ENCODE measurements around the gene DOCK4. TPM values are rescaled to one million over a fixed set of nuclear protein-coding genes. Genes with fewer than 3 reads are reported as not detected.

The DOCK4 gene
- total RNA-seq, 6 experiments from 2014 or later, result 9.4 to 29.9 (median 22.8) TPM

DNA sequence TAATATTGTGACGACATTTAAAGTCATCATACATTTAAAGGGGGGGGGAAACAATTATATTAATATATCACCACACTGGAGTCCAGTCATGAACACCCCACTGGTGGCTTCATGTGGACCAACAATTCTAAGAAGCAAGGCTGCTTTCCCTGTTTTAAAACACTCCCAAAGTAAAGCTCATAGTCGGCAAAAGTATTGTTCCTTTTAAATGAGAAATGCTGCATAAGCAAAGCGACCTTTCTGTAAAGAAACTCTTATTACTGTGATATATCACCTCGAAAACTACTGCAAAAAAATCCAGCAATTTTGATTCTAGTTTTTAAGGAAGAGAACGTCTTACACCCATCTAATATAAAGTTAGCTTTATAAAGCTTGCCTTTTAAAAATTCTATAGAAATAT is 112.8 kb downstream of the DOCK4 start:
- ATAC-seq, result no peak
- Histone ChIP-seq H3K4me3 (no peak overlapping the region), H3K27me3 (no peaks in the 10 kb centered on the region), H3K9me3 (no peaks in the 10 kb centered on the region), H3K27ac (no peak overlapping the region), H3K36me3 (no peaks in the 10 kb centered on the region), H3K4me1 (peaks cover 0 to 18% (median 2%) of the 10 kb centered on the region in 4 donors)
- no peak for TF ChIP-seq POLR2A (IDR thresholded peaks at IDR 0.05)
- TF ChIP-seq, protein P1, sequence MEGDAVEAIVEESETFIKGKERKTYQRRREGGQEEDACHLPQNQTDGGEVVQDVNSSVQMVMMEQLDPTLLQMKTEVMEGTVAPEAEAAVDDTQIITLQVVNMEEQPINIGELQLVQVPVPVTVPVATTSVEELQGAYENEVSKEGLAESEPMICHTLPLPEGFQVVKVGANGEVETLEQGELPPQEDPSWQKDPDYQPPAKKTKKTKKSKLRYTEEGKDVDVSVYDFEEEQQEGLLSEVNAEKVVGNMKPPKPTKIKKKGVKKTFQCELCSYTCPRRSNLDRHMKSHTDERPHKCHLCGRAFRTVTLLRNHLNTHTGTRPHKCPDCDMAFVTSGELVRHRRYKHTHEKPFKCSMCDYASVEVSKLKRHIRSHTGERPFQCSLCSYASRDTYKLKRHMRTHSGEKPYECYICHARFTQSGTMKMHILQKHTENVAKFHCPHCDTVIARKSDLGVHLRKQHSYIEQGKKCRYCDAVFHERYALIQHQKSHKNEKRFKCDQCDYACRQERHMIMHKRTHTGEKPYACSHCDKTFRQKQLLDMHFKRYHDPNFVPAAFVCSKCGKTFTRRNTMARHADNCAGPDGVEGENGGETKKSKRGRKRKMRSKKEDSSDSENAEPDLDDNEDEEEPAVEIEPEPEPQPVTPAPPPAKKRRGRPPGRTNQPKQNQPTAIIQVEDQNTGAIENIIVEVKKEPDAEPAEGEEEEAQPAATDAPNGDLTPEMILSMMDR (IDR thresholded peaks at IDR 0.05), result no peak
- WGBS (ENCODE audit: insufficient coverage, low coverage, low lambda C conversion rate, missing lambda C conversion rate), result 75% methylated on average over 5 of the region's 5 CpGs
- intact Hi-C loops (cut with DNase I), result no loop called here
- no peak for DNase-seq

DNA sequence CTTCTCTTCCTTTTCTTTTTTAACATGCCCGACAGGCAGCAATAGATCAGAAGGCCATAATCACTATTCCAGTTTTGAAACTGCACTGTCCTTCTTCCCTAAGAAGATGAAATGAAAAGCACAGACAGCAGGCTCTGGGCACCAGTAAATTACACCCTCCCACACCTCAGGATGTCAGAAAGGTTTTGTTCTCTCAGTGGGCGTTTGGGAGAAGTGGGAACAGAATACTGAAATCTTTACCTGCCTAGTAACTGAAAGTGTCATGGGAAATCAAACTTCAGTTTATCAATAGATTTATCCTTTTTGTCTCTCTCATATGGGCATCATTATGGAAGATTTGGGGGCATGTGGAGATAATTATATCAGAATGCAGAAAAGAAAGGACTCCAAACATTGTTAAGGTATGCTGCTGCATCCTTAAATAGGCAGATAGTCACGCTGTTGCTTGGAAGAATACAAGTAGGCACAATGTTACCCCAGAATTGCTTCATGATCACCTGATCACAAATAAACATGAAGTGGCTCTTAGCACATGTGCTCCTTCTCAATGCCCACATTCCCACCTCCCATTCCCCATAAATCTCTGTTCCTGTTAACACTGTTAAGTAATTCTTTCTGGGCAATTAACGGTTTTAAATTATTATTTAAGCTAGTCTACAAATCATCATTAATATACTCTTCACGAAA is 113.3 kb downstream of the DOCK4 start:
- WGBS (ENCODE audit: insufficient coverage, low coverage, low lambda C conversion rate, missing lambda C conversion rate), result 76% methylated on average over 5 of the region's 5 CpGs
- Histone ChIP-seq H3K9me3 (no peaks in the 10 kb centered on the region), H3K27ac (no peak overlapping the region), H3K36me3 (no peaks in the 10 kb centered on the region), H3K27me3 (no peaks in the 10 kb centered on the region), H3K4me3 (no peak overlapping the region), H3K4me1 (peaks cover 0 to 23% (median 4%) of the 10 kb centered on the region in 4 donors)
- no peak for TF ChIP-seq POLR2A (IDR thresholded peaks at IDR 0.05)
- TF ChIP-seq, protein P1 (IDR thresholded peaks at IDR 0.05), result no peak
- no peak for DNase-seq
- ATAC-seq, result no peak
- intact Hi-C loops (cut with DNase I), result no loop called here

DNA sequence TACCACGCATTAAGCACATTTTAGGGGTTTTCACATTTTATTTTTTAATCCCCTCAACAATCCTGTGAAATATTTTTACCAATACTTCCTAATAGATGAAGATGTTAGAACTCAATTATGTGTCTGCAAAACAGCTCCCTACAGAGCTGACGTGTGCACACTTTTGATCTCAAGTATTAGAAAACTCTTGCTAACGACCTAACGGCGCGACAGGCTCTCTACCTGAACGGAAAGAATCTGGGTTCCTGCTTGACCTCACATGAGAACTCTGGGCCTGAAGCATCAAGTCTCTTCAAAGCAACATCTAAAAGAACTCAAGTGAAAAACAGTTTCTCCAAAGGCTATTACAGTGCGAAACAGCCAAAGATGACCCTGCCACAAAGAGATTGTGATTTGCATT is 113.9 kb downstream of the DOCK4 start:
- ATAC-seq (peak in 1 of 4 donors; percentile 11), DNase-seq (no peak)
- TF ChIP-seq POLR2A (IDR thresholded peaks at IDR 0.05), result no peak
- TF ChIP-seq, protein P1 (IDR thresholded peaks at IDR 0.05), result no peak
- no peaks in the 10 kb centered on the region for H3K27me3 ChIP-seq
- H3K4me3 ChIP-seq, result no peak overlapping the region
- 77% methylated on average over 7 of the region's 8 CpGs for WGBS (ENCODE audit: insufficient coverage, low coverage, low lambda C conversion rate, missing lambda C conversion rate)
- H3K9me3 ChIP-seq, result no peaks in the 10 kb centered on the region
- no peaks in the 10 kb centered on the region for H3K36me3 ChIP-seq
- no peak overlapping the region for H3K27ac ChIP-seq
- peaks cover 0 to 29% (median 6%) of the 10 kb centered on the region in 4 donors for H3K4me1 ChIP-seq
- intact Hi-C loops (cut with DNase I), result no loop called here

DNA sequence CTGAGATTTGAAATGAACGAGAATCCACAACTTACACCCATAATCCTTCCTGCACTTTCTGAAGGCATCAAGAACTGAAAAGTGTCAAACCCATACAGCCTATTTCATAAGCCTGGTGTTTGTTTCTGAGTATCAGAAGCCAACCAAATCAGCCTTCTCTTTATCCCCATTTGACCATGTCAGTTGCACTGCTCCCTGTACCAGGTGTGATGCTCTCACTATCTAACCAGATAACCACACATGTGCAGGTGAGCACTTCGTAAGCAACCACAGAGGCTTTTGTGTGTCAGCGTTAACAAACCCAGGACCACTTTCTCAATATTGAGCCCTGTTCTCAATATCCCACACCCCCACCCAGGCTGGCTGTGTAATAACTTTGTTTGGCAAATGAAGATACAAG is 114.4 kb downstream of the DOCK4 start:
- no peaks in the 10 kb centered on the region for H3K9me3 ChIP-seq
- H3K4me1 ChIP-seq, result peaks cover 0 to 34% (median 9%) of the 10 kb centered on the region in 4 donors
- peak in 2 of 4 donors; percentile 8 to 11 for ATAC-seq
- intact Hi-C loops (cut with DNase I), result no loop called here
- no peaks in the 10 kb centered on the region for H3K36me3 ChIP-seq
- no peak overlapping the region for H3K27ac ChIP-seq
- TF ChIP-seq POLR2A (IDR thresholded peaks at IDR 0.05), result no peak
- TF ChIP-seq, protein P1 (IDR thresholded peaks at IDR 0.05), result no peak
- 79% methylated on average over 2 of the region's 3 CpGs for WGBS (ENCODE audit: insufficient coverage, low coverage, low lambda C conversion rate, missing lambda C conversion rate)
- no peaks in the 10 kb centered on the region for H3K27me3 ChIP-seq
- H3K4me3 ChIP-seq, result no peak overlapping the region
- DNase-seq, result no peak
